GM21717 (cell line): Measurements from ENCODE around the gene SNX32.

Source experiments
- ATAC-seq: cut with Tn5 transposase; IDR thresholded peaks from one replicate; pipeline ENCODE4 v1.9.1; 2021; ENCODE audit warnings: mild to moderate bottlenecking, moderate library complexity; ENCODE audit not compliant: unreplicated experiment

The SNX32 gene

GRCh38 chr11:65865550-65866172 is 31.9 kb downstream of the SNX32 start:
- ATAC-seq, result no peak

- no peak for ATAC-seq
Measured at GRCh38 chr11:65866509-65867283, 32.9 kb downstream of the SNX32 start.

GRCh38 chr11:65867284-65868071 is 33.7 kb downstream of the SNX32 start:
- ATAC-seq, result no peak

GRCh38 chr11:65868076-65868667 is 34.4 kb downstream of the SNX32 start:
- no peak for ATAC-seq

- no peak for ATAC-seq
Measured at GRCh38 chr11:65868907-65869306, 35.1 kb downstream of the SNX32 start.

- ATAC-seq, result no peak
Measured at GRCh38 chr11:65869643-65870306, 36.0 kb downstream of the SNX32 start.

GRCh38 chr11:65870307-65870658 is 36.5 kb downstream of the SNX32 start:
- no peak for ATAC-seq

- ATAC-seq, result no peak
Measured at GRCh38 chr11:65870706-65871681, 37.2 kb downstream of the SNX32 start.

GRCh38 chr11:65871811-65872548 is 38.2 kb downstream of the SNX32 start:
- no peak for ATAC-seq

- no peak for ATAC-seq
Measured at GRCh38 chr11:65872586-65873317, 39.0 kb downstream of the SNX32 start, which contains the start of gene EFEMP2. Gene EFEMP2 (minus strand): TSS chr11:65872800. CDS start chr11:65872354, 446 bp downstream.

- ATAC-seq, result peak; percentile 65
Measured at GRCh38 chr11:65873318-65874156, 39.8 kb downstream of the SNX32 start.

GRCh38 chr11:65879617-65880016 is 45.9 kb downstream of the SNX32 start, which contains the start of gene CTSW:
Gene CTSW (plus strand): TSS chr11:65879837. CDS start chr11:65879855, 18 bp downstream.
- no peak for ATAC-seq

GRCh38 chr11:65880027-65880426 is 46.3 kb downstream of the SNX32 start:
- no peak for ATAC-seq

GRCh38 chr11:65880844-65881421 is 47.2 kb downstream of the SNX32 start:
- no peak for ATAC-seq

GRCh38 chr11:65882120-65883057 is 48.6 kb downstream of the SNX32 start:
- ATAC-seq, result no peak
